Fibroblast of the aortic adventitia (primary cell): ENCODE data around the gene OR2D2. TPM values are rescaled to one million over a fixed set of nuclear protein-coding genes. Genes with fewer than 3 reads are reported as not detected.

ENCODE experiments used
- DNase-seq: peaks from one replicate; pipeline ENCODE4 v3.0.0-alpha.2; 2010; ENCODE audit warnings: low read depth
- H3K4me3 ChIP-seq: 2 replicates; pipeline ENCODE4 v1.5.1; 2011; ENCODE audit warnings: low read depth, mild to moderate bottlenecking, control low read depth, low read length, moderate library complexity
- CTCF ChIP-seq: IDR thresholded peaks from 2 replicates; pipeline ENCODE4 v1.5.1; 2011; ENCODE audit warnings: mild to moderate bottlenecking, low read length, control low read depth, inconsistent platforms; ENCODE audit not compliant: insufficient read depth
- total RNA-seq: library from RNA; depleted of rRNA; stranded (reverse); fragments of >200 nt; gene quantifications from 2 replicates; pipeline ENCODE4 v1.2.3, GENCODE V29; 2012; ENCODE audit warnings: low replicate concordance

The OR2D2 gene
- total RNA-seq, 1 donor, result 0.09 TPM

DNA sequence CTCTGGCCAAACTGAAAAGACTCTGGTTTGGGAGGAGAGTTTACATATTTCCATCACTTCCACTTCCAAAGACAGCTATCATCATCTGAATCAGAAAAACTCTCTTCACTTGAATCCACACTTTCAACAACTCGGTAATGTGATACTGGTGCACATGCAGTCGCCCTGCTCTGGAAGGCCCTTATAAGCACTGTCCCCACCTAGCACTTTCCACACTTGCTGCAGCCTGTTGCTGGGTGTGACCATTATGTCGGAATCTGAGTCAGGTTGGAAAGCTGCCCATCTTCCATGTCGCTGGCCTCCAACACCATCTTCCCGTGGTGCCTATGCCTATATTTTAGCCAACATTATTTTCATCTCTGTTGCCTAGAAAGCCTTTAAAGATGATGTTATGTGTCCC lies 47.9 kb downstream of the OR2D2 start:
- DNase-seq, result no peak
- H3K4me3 ChIP-seq, result no peak overlapping the region
- TF ChIP-seq CTCF, result no peak

- DNase-seq, result no peak
- TF ChIP-seq CTCF, result no peak
- no peak overlapping the region for H3K4me3 ChIP-seq
These were observed 48.6 kb downstream of the OR2D2 start for GRCh38 chr11:6843670-6844069.

GRCh38 chr11:6841694-6842093 lies 50.6 kb downstream of the OR2D2 start:
- no peak for TF ChIP-seq CTCF
- no peak overlapping the region for H3K4me3 ChIP-seq
- DNase-seq, result no peak

Other genes with a start within 250 kb of the OR2D2 start
- 5.2 and 19.0 TPM in 2 replicates for gene DCHS1, start 236.7 kb downstream of the OR2D2 start, total RNA-seq
- 26.6 and 49.1 TPM in 2 replicates for gene MRPL17, start 209.2 kb downstream of the OR2D2 start, total RNA-seq
- gene OR2AG2, start 120.5 kb downstream of the OR2D2 start, total RNA-seq, result 0.09 and 0.33 TPM in 2 replicates
- not detected in 2 replicates for gene OR2AG1, start 109.5 kb downstream of the OR2D2 start, total RNA-seq
- gene OR6A2, start 92.8 kb downstream of the OR2D2 start, total RNA-seq, result 0.27 and 0.33 TPM in 2 replicates
- not detected in 2 replicates for gene OR10A5, start 46.8 kb downstream of the OR2D2 start, total RNA-seq
- gene OR10A2, start 29.4 kb downstream of the OR2D2 start, total RNA-seq, result not detected in 2 replicates
- gene OR10A4, start 15.9 kb downstream of the OR2D2 start, total RNA-seq, result not detected in 2 replicates
- not detected in 2 replicates for gene OR2D3, start 28.5 kb upstream of the OR2D2 start, total RNA-seq
- gene ZNF215, start 33.9 kb upstream of the OR2D2 start, total RNA-seq, result 1.2 and 3.5 TPM in 2 replicates
- 2.9 and 5.2 TPM in 2 replicates for gene ZNF214, start 127.8 kb upstream of the OR2D2 start, total RNA-seq
- 0.18 TPM in 1 of 2 replicates, not detected in the other for gene NLRP14, start 128.0 kb upstream of the OR2D2 start, total RNA-seq
- gene RBMXL2, start 196.5 kb upstream of the OR2D2 start, total RNA-seq, result not detected in 2 replicates